ENCODE data around the gene PTGR2.

DNA sequence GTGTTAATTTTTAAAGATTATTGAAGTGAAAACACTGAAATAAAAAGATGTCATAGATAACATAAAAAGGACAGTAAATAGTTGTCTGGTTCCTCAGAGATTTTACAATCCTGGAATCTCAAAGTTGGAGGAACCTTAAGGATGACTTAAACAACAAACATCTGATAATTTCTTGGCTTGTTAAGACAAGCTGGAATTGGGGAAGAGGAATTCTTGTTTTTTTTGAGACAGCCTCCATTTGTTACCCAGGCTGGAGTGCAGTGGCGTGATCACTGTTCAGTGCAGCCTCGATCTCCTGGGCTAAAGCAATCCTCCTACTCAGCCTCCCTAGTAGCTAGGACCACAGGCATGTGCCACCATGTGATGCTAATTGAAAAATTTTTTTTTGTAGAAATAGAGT is 37.3 kb downstream of the PTGR2 start:
- TF ChIP-seq POLR2AphosphoS5 (IDR thresholded peaks at IDR 0.05) (no peak), POLR2A (IDR thresholded peaks at IDR 0.05; ENCODE audit: low read depth) (no peak), EP300 (IDR thresholded peaks at IDR 0.05) (no peak)
- TF ChIP-seq, protein P1, sequence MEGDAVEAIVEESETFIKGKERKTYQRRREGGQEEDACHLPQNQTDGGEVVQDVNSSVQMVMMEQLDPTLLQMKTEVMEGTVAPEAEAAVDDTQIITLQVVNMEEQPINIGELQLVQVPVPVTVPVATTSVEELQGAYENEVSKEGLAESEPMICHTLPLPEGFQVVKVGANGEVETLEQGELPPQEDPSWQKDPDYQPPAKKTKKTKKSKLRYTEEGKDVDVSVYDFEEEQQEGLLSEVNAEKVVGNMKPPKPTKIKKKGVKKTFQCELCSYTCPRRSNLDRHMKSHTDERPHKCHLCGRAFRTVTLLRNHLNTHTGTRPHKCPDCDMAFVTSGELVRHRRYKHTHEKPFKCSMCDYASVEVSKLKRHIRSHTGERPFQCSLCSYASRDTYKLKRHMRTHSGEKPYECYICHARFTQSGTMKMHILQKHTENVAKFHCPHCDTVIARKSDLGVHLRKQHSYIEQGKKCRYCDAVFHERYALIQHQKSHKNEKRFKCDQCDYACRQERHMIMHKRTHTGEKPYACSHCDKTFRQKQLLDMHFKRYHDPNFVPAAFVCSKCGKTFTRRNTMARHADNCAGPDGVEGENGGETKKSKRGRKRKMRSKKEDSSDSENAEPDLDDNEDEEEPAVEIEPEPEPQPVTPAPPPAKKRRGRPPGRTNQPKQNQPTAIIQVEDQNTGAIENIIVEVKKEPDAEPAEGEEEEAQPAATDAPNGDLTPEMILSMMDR (IDR thresholded peaks at IDR 0.05) = no peak
